Endometrial microvascular endothelial cells (primary cell): Measurements from ENCODE around the gene CCBE1. TPM values are rescaled to one million over a fixed set of nuclear protein-coding genes. Genes with fewer than 3 reads are reported as not detected.
"Not testable (repeated sequence)": the region's sequence is repeated elsewhere in the genome, so short reads cannot be mapped to it uniquely, and the experiment has no call there.

Source experiments
- in situ Hi-C: cut with HindIII; loops from 2 replicates; pipeline ENCODE4 v1.10.0; 2017; ENCODE audit warnings: low sequenced_read_pairs, low pct_unique_long_range_greater_than_20kb; ENCODE audit errors: inconsistent ontology term
- total RNA-seq: library from RNA; depleted of rRNA; stranded (reverse); fragments of >200 nt; gene quantifications from one replicate; pipeline ENCODE4 v1.2.3, GENCODE V29; 2015; ENCODE audit errors: inconsistent ontology term

Gene CCBE1
- total RNA-seq, 1 donor from 2014 or later = 8.7 TPM

DNA sequence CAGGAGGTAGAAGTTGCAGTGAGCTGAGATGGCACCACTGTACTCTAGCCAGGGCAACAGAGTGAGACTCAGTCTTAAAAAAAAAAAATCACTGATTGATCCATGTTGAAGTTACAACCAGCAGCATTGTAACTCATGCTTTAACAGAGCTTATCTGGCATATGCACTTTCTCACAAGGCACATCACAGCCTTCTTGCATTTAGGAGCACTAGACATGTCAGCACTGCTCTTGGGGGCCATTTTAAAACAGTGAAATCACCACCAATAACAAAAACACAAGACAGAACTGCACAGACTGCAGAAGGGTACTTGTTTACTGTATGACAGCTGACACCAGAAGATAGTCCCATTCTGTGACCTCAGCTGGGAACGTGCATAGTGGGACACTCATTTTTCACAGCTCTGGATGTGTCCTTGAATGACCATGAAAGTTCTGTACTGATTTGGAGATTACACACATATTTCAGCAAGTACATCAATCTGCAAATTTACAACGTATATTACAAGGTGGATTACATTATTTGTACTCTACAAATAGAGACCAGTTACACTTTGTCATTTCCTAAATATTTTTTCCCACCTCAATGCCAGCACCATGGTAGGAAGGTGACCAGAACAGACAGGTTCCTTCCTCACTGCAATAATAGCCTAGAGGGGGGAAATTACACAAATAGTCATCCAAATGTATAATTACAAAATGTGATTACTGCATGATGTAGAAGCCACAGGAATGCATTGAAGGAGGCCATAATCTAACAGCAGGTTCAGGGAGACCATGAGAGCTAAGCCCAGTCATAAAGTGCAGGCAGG, 35.1 kb downstream of the CCBE1 start:
- in situ Hi-C loops = no loop called here

DNA sequence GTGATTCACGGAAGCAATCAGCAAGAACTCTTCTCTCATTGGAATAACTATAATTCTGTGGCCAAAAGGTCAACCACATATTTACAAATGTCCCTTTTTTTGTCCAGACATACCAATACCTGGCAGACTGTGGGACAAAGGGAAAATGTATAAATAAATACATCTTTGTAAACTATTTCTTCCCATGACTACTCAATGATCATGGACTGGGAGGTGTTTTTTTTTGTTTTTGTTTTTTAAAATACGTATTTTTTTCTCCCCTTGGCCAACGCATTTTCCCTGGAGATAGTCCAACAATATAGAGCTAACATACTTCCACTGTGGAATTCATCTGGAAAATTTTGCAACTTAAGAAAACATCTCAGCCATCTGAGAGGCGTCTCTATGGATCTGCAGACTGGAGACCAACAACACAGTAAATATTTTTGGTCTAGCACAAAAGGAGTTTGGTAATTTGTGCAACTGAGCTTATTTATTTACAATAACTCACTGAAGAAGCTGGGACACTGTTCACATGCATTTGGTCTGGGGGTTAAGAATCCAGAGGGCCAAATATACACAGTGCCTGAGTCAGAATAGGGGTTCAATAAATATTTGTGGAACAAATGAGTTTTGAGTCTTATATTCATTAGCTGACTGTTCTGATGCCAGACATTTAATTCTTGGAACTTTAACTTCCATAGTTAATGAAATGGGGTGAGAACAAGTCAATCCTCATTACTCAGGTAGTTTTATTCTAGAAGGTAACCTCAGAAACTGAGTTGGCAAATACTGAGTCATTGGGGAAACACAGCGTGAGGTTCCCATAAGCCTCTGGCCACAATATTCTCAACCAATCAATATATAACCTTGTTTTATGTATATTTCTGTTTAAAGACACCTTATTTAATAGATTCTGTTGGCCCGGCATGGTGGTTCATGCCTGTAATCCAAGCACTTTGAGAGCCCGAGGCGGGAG, 36.2 kb downstream of the CCBE1 start:
- in situ Hi-C loops = no loop called here

DNA sequence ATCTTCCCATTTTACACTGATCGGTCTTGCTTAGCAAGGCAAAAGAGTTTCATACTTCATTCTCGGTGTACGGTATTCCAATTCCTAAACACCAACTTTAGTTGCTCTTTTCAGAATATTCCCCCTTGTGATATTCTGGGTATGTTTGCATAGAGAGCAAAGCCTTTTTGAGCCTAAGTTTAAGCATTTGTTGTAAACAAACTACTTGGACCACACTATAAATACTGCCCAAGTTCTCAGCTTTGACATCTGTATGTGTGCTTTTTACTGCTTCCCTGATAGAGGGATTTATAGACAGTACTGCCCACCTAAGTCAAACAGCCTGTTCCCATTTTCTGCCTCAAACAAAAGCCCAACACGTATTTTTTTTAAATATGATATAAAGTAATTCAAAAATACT, 36.9 kb downstream of the CCBE1 start:
- in situ Hi-C loops = no loop called here

DNA sequence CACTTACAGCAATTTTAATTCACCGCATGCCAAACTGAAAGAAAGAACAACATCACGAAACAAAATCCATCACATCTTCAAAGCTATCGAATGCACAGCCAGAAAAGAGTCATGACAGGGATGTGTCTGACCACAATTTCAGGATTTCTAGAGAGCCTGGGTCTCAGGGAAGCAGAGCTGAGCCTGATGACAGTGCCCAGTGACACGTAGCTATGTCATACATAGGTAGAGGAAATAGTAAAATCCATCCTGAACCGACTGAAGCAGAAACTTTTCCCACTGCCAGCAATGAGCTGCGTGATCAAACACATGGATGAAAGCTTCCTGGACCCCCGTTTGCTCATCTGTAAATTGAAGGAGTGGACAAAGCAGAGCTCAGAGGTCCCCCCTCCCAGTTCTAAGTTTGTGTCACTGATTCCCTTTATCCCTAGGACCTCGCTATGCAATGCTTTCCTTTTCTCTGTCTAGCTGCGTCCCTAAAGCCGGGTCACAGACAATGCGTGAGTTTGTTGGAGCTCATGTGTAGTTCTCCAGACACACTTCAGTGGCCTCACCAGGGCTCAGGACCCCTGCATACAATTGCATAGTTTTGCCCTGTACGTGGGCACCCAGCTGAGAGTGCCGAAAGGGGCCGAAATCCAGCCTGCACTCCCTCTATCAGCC, 37.6 kb downstream of the CCBE1 start:
- in situ Hi-C loops = no loop called here

DNA sequence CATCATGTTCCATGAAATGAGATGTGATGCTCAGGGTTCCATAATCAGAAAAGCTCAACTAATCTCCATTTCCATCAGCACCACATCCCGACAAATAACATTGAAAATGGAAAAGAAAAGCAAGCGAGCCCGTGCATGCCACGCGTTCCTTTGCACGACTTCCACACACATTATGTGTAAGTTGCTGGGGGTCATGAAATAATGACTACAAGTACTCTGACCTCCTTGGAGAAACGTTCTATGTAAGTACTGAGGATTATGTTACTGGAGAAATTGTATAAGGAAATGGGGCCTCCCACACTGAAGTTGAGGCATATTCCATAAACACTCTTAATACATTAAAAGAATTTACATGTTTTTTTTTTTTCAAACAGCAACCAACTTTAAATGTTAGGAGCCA, 38.3 kb downstream of the CCBE1 start:
- in situ Hi-C loops = no loop called here

DNA sequence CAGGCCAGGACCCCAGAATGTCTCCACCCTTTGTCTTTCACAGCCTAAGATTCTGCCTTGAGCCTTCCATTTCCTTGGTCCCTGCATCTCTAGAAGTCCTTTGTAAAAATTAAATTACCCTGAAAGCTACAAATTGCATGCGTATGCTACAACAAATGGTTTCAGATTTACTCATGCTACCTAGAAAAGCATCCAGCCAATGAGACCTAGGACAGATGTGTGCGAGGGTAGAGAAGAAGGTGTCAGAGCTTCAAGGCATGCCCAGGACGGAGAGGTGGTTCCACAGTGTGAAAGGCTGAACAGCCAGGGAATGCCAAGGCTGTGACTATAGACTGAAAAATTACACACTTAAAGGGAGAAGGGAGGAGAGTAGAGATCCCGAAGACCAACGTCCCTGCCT, 40.2 kb downstream of the CCBE1 start:
- in situ Hi-C loops = no loop called here

DNA sequence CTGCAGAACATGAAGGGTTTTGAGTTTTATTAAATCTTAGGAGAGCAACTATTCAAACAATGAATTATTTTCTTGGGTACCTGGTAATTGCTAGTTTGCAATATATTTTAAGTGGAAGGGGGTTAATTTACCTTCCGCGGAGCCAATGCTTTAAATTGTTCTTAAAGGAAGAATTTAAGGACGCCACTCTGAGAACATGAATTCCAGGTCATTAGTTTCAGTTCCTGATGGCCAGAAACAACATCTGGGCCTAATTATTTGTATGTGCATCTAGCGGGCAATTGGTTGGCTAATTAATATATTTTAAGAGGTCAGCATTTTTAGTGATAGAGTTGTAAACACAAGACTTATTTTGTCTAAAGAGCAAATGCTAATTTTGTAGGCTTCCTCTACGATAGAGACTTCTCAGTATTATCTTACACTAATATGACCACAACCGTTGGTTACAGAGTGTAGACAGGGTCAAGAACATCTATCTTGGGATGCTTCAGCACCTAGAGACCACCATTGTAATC, 40.8 kb downstream of the CCBE1 start:
- in situ Hi-C loops = no loop called here

DNA sequence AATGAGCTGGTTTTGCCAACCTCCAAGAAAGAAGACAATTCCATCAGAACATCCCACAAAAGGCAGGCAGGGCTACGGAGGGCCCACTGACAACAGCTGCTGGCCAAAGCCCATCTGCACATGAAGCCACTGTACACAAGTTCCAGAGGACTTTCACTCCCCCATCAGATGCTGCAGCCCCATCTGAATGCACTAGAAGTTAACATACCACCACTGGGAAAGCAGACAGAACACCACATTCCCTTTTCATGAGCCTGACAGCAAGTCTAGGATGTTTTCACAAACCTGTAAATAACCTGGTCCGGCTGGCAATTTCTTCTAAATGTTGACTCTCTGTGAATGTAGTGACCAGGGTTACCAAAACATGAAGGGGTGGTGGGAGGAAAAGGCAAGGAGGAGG, 41.5 kb downstream of the CCBE1 start:
- in situ Hi-C loops = no loop called here

DNA sequence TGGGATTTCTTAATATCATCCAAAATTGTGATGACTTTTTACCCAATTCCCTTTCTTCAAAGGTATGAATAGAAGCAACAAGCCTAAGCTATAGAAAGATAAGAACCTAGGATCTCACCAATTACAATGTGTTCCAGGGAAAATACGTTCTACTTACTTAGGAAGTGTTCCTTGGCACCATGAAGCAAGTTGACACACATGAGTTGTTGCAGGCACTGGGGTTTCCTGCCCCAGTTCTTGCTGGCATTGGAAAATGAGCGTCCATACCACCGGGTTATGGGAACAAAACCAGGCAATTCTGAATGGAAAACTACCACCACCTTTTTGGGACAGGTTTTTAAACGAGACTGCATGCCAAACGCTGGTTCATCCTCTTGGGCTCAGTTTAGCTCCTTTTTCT, 46.2 kb downstream of the CCBE1 start:
- in situ Hi-C loops = no loop called here

DNA sequence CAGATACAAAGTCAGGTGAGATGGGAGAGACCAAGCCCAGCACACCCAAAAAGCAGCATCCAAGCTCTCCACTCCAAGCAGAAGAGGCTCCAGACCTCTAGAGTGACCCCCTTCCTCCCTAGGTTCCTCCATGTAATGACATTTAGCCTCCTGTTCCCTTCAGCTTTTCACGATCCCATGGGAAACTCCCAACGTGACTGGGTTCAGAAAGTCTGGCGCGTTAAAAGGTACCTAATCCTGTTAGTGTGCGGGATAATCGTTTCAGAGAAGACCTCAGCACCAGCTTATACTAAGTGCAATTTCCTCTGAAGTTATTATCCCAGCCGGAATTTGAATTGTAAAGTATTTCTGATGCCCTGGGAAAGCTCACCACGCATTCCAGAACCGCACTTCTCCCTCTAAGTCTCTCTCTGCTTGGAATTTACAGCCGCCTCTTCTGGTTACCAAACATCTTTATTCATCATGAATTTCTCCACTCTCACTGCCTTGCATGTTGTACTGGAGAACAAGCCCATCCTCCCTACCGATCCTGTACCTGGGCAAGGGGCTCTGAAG, 46.9 kb downstream of the CCBE1 start:
- in situ Hi-C loops = no loop called here

DNA sequence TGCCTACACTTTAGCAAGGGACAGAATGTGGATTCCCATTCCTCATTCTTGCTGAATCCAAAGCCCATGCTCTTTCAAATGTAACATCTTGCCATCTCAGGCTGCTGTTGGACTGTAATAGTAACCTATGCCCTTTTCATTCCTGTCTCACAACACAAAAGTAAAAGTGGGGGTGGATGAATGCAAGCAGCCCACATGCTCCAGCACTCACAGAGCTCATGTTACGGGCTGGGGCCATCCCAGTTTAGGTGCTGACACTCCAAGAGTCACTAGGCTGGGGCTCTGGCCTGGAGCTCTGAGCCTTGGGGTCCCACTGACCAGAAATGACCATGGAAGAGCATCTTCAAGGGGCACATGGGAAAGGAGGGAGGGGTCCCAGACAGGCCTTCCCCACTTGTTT, 47.6 kb downstream of the CCBE1 start:
- in situ Hi-C loops = no loop called here

DNA sequence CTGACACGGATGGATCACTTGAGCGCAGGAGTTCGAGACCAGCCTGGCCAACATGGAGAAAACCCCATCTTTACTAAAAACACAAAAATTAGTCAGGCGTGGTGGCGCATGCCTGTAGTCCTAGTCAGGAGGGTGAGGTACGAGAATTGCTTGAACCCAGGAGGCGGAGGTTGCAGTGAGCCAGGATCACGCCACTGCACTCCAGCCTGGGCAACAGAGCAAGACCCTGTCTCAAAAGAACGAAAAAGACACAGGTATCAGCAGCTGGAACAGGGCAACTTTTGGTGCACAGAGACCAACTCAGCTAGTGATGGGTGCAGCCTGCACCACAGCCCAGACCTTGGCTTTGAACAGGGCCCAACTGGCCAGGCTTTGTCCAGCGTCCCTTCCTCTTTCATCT, 48.8 kb downstream of the CCBE1 start:
- in situ Hi-C loops = not testable (repeated sequence)

DNA sequence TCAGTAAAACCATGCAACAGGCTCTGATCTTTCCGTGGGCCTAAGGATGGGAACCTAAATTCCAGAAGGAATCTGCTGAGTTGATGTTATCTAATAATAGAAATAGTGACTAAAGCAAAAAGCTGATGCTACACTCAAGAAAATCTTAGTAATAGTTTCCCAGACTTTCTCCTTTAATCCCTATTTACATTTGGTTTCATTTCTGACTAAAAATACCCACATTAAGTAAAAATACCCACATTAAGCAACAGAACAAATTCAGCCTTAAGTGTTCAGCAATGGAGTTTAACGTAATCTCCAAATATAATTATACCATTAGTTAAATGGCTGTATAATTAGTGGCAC, 50.3 kb downstream of the CCBE1 start:
- in situ Hi-C loops = no loop called here

DNA sequence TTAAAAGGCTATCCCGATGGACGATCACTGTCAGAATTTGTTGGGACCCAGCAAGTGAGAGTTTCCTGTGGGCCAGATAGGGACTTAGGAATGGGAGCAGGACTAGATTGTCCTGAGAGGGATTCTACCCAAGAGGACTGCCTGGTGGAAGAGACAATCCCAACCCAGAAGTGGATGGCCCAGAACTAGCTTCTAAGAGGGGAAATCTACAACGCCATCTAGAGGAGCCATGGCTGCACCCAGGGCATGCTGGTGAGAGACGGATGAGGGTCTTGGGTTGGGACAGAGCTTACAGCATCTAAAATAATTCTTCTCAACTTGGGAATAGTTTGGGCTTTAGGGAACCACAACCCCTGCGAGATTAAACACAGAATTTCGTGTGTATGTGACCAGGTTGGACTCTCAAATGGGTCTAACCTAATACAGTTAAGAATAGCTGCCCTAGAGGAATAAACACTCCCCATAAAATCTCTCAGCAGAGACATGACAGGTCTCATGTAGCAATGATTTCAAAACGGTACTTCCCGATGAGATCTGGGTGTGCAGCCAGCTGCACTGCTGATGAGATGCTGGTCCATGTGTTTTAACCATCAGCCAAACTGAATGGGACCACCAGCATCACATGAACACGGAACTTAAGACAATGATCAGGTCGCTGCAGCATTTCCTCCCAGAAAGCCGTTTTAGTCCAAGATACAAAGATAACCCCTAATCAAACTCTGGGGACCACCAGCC, 50.8 kb downstream of the CCBE1 start:
- in situ Hi-C loops = no loop called here

DNA sequence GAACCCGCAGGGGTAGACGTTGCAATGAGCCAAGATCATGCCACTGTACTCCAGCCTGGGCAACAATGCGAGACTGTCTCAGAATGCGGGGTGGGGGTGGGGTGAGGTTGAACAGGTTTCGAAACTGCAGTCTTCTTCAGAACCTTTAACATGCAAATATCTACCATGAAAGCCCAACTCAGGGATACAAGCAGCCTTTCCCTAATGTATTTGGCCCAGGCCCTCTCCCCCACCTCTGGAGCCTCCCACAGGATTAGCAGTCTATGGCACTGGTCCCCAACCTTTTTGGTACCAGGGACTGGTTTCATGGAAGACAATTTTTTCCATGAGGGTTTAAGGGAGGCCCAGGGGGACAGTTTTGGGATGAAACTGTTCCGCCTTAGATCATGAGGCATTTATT, 53.5 kb downstream of the CCBE1 start:
- in situ Hi-C loops = no loop called here

DNA sequence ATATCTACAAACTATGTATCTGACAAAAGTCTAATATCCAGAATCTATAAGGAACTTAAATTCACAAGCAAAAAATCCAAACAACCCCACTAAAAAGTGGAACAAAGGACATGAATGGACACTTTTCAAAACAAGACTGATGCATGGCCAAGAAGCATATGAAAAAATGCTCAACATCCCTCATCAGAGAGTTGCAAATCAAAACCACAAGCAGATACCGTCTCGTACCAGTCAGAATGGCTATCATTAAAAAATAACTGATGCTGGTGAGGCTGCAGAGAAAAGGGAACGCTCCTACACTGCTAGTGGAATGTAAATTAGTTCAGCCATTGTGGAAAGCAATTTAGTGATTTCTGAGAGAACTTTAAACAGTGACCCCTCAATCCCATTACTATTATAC, 56.5 kb downstream of the CCBE1 start:
- in situ Hi-C loops = no loop called here

DNA sequence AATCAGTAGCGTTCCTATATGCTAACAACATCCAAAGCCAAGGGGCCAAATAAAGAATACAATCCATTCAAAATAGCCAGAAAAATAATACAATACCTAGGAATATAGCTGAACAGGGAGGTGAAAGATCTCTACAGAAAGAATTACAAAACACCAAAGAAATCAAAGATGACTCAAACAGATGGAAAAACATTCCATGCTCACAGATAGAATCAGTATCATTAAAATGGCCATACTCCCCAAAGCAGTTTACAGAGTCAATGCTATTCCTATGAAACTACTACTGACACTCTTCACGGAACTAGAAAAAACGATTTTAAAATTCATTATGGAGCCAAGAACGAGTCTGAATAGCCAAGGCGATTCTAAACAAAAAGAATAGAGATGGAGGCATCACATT, 57.4 kb downstream of the CCBE1 start:
- in situ Hi-C loops = no loop called here

DNA sequence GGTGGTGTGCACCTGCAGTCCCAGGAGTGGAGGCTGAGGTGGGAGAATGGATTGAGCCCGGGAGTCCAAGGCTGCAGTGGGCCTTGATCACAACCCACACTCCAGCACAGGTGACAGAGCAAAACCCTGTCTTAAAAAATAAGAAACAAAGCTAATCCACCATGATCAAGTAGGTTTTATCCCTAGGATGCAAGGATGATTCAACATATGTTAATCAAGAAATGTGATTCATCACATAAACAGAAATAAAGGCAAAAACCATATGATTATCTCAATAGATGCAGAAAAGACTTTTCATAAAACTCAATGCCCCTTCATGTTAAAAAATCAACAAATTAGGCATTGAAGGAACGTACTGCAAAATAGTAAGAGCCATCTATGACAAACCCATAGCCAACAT, 58.1 kb downstream of the CCBE1 start:
- in situ Hi-C loops = no loop called here
